CD4-positive, alpha-beta memory T cell (primary cell): ENCODE results near the gene ESRRA. TPM values are rescaled to one million over a fixed set of nuclear protein-coding genes. Genes with fewer than 3 reads are reported as not detected.
A peak's percentile ranks its signal among the peaks of the same experiment; 100 is the strongest.

Source experiments
- CTCF ChIA-PET: fragments of 350-600 bp; sonication (Branson Sonifier 250); formaldehyde crosslinking; loops from one replicate; lab custom pipeline; 2021; ENCODE audit warnings: inconsistent platforms; ENCODE audit not compliant: partially characterized antibody; lab: Charles Lee
- POLR2A ChIA-PET: fragments of 350-600 bp; sonication (Branson Sonifier 250); formaldehyde crosslinking; loops from one replicate; lab custom pipeline; 2021; ENCODE audit not compliant: partially characterized antibody; lab: Charles Lee
- DNase-seq, 5 donors: peaks; one replicate each; pipeline versions ENCODE4 v3.0.0 to v3.0.0-alpha.2; 2020 to 2022; ENCODE audit warnings: mixed read lengths in 1 of 5
- H3K27ac ChIP-seq: one replicate; pipeline ENCODE4 v1.7.0; 2013; ENCODE audit warnings: low read depth, low read length
- H3K27me3 ChIP-seq: 2 replicates; pipeline ENCODE4 v1.7.0; 2013; ENCODE audit warnings: mild to moderate bottlenecking, low read length, moderate library complexity; ENCODE audit not compliant: insufficient read depth
- H3K36me3 ChIP-seq: 2 replicates; pipeline ENCODE4 v1.7.0; 2013; ENCODE audit warnings: mild to moderate bottlenecking, low read length, moderate library complexity; ENCODE audit not compliant: insufficient read depth
- H3K4me1 ChIP-seq: 2 replicates; pipeline ENCODE4 v1.7.0; 2013; ENCODE audit warnings: mild to moderate bottlenecking, low read length, moderate library complexity; ENCODE audit not compliant: insufficient read depth
- H3K4me3 ChIP-seq, 2 donors: one replicate each; pipeline ENCODE4 v1.7.0; 2013; ENCODE audit warnings: low read length in 2 of 2, mild to moderate bottlenecking in 1 of 2
- H3K9me3 ChIP-seq, 2 donors: one replicate each; pipeline ENCODE4 v1.7.0; 2013; ENCODE audit warnings: low read length in 2 of 2, control low read depth in 1 of 2; ENCODE audit not compliant: control insufficient read depth in 1 of 2
- H3K27ac Mint-ChIP-seq, 7 donors: one replicate each; pipeline ENCODE4 v1.8.0; 2020 to 2021; ENCODE audit warnings: mixed read lengths in 7 of 7, mild to moderate bottlenecking in 6 of 7, inconsistent platforms in 3 of 7, moderate library complexity in 3 of 7
- H3K27me3 Mint-ChIP-seq, 2 donors: one replicate each; pipeline ENCODE4 v1.8.0; 2020 to 2021; ENCODE audit warnings: mixed read lengths in 2 of 2
- H3K36me3 Mint-ChIP-seq, 2 donors: one replicate each; pipeline ENCODE4 v1.8.0; 2020 to 2021; ENCODE audit warnings: mixed read lengths in 2 of 2, inconsistent platforms in 1 of 2, mild to moderate bottlenecking in 1 of 2
- H3K4me1 Mint-ChIP-seq, 4 donors: one replicate each; pipeline ENCODE4 v1.8.0; 2020 to 2021; ENCODE audit warnings: mixed read lengths in 4 of 4, mild to moderate bottlenecking in 1 of 4
- H3K4me3 Mint-ChIP-seq, 8 donors: one replicate each; pipeline ENCODE4 v1.8.0; 2020 to 2021; ENCODE audit warnings: mixed read lengths in 8 of 8, mild to moderate bottlenecking in 7 of 8, moderate library complexity in 6 of 8, inconsistent platforms in 3 of 8
- H3K9me3 Mint-ChIP-seq, 8 donors: one replicate each; pipeline ENCODE4 v1.8.0; 2020 to 2021; ENCODE audit warnings: mixed read lengths in 8 of 8, mild to moderate bottlenecking in 5 of 8, inconsistent platforms in 3 of 8, moderate library complexity in 1 of 8
- intact Hi-C: fragments of 100-400 bp; cut with micrococcal nuclease; formaldehyde crosslinking; loops from one replicate; pipeline ENCODE4 v1.15.1; 2023
- polyA plus RNA-seq, 2 donors: library from polyadenylated mRNA; unstranded; fragments of 300-500 nt; fragmentation: Illumina TruSeq; gene quantifications; one replicate each; pipeline ENCODE4 v1.2.3, GENCODE V29; 2021
- total RNA-seq, 2 experiments: library from RNA; stranded (reverse); gene quantifications; one replicate each; pipeline ENCODE4 v1.2.3, GENCODE V29; 2021

ESRRA gene
- total and polyA plus RNA-seq, 4 experiments from 2014 or later, result 4.4 to 31.9 (median 20.9) TPM

DNA sequence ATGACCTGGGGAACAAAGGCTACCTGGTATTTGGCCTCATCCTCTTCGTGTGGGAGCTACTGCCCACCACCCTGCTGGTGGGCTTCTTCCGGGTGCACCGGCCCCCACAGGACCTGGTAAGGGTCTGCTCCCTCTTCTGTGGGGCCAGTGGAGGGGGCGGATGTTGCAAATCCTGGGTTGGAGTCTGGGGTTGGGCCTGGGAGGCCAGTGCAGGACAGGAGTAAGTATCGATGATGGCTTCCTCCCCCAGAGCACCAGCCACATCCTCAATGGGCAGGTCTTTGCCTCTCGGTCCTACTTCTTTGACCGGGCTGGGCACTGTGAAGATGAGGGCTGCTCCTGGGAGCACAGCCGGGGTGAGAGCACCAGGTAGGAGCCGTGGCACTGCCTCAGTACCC lies 17.0 kb upstream of the ESRRA start:
- no peak for DNase-seq
- ChIA-PET CTCF (interaction anchor here (1.6 to 2.6 kb wide), 2 partner anchors 20 to 83 kb away, joined by 3 to 10 read pairs; no protein-coding TSS in a partner anchor), POLR2A (interaction anchor here (0.9 to 8.6 kb wide), 2 partner anchors 15 to 19 kb away, joined by 3 to 81 read pairs; partner anchors contain the start of genes CATSPERZ and ESRRA)
- H3K36me3 ChIP-seq, result no peaks in the 10 kb centered on the region
- H3K27me3 Mint-ChIP-seq, result peaks cover 11 to 14% of the 10 kb centered on the region in 2 donors
- H3K4me3 Mint-ChIP-seq, result peak overlapping the region in 2 of 8 donors; percentile 25 to 29
- H3K4me1 ChIP-seq, result peaks cover 29% of the 10 kb centered on the region
- peaks cover 17% of the 10 kb centered on the region for H3K27me3 ChIP-seq
- no peaks in the 10 kb centered on the region for H3K9me3 Mint-ChIP-seq
- H3K27ac Mint-ChIP-seq, result no peak overlapping the region
- H3K4me3 ChIP-seq, result no peak overlapping the region
- intact Hi-C loops, result no loop called here
- peaks cover 0 to 4% of the 10 kb centered on the region in 2 donors for H3K36me3 Mint-ChIP-seq
- H3K27ac ChIP-seq, result no peak overlapping the region
- no peaks in the 10 kb centered on the region for H3K9me3 ChIP-seq
- peaks cover 9 to 43% (median 19%) of the 10 kb centered on the region in 4 donors for H3K4me1 Mint-ChIP-seq

- no peak for DNase-seq
- POLR2A ChIA-PET, result interaction anchor here (0.9 to 8.6 kb wide), 3 partner anchors 14 to 42 kb away, joined by 3 to 81 read pairs (median 3); partner anchors contain the start of genes CATSPERZ, ESRRA and PPP1R14B
Observed at GRCh38 chr11:64289002-64289564, 16.2 kb upstream of the ESRRA start.

GRCh38 chr11:64290352-64291261 lies 14.7 kb upstream of the ESRRA start:
- H3K4me3 Mint-ChIP-seq, result peak overlapping the region; percentile 43 to 80 (median 72)
- DNase-seq, result peak in 1 of 5 donors; percentile 32
- peak overlapping the region in 2 of 7 donors; percentile 15 to 35 for H3K27ac Mint-ChIP-seq
- Histone ChIP-seq H3K4me3 (no peak overlapping the region), H3K4me1 (peaks cover 19% of the 10 kb centered on the region), H3K9me3 (no peaks in the 10 kb centered on the region), H3K27ac (no peak overlapping the region), H3K36me3 (no peaks in the 10 kb centered on the region), H3K27me3 (peaks cover 32% of the 10 kb centered on the region)
- H3K4me1 Mint-ChIP-seq, result peaks cover 6 to 22% (median 13%) of the 10 kb centered on the region in 4 donors
- no peaks in the 10 kb centered on the region for H3K9me3 Mint-ChIP-seq
- POLR2A ChIA-PET, result interaction anchor here (1.4 to 8.6 kb wide), 2 partner anchors 13 to 84 kb away, joined by 3 to 81 read pairs; partner anchors contain the start of genes CATSPERZ, ESRRA and FERMT3
- no peaks in the 10 kb centered on the region for H3K36me3 Mint-ChIP-seq
- CTCF ChIA-PET, result interaction anchor here (0.7 to 2.6 kb wide), 3 partner anchors 10 to 86 kb away, joined by 3 to 12 read pairs (median 10); partner anchors contain the start of gene CATSPERZ
- intact Hi-C loops, result no loop called here
- H3K27me3 Mint-ChIP-seq, result peaks cover 22 to 28% of the 10 kb centered on the region in 2 donors

More at GRCh38 chr11:64289002-64289564, 16.2 kb upstream of the ESRRA start:
- H3K9me3 ChIP-seq, result no peaks in the 10 kb centered on the region
- peaks cover 6 to 36% (median 15%) of the 10 kb centered on the region in 4 donors for H3K4me1 Mint-ChIP-seq
- intact Hi-C loops, result no loop called here
- CTCF ChIA-PET, result interaction anchor here (1.6 to 2.6 kb wide), 3 partner anchors 12 to 84 kb away, joined by 3 to 12 read pairs (median 10); partner anchors contain the start of gene CATSPERZ
- no peaks in the 10 kb centered on the region for H3K9me3 Mint-ChIP-seq
- peak overlapping the region in 2 of 8 donors; percentile 42 to 49 for H3K4me3 Mint-ChIP-seq
- no peak overlapping the region for H3K27ac ChIP-seq
- peaks cover 22% of the 10 kb centered on the region for H3K4me1 ChIP-seq
- H3K27me3 Mint-ChIP-seq, result peaks cover 16% of the 10 kb centered on the region in 2 donors
- peaks cover 0 to 4% of the 10 kb centered on the region in 2 donors for H3K36me3 Mint-ChIP-seq
- H3K27me3 ChIP-seq, result peaks cover 20% of the 10 kb centered on the region
- H3K4me3 ChIP-seq, result no peak overlapping the region
- no peaks in the 10 kb centered on the region for H3K36me3 ChIP-seq
- peak overlapping the region in 2 of 7 donors; percentile 21 to 36 for H3K27ac Mint-ChIP-seq

- ChIA-PET POLR2A (no interaction called here), CTCF (interaction anchor here (1.6 kb wide), 1 partner anchor 10 kb away, joined by 7 read pairs; no protein-coding TSS in a partner anchor)
- peaks cover 35% of the 10 kb centered on the region for H3K27me3 ChIP-seq
- peak within 1 kb of the TSS in 1 of 2 donors; percentile 27 for H3K4me3 ChIP-seq
- Mint-ChIP-seq H3K4me3 (peak within 1 kb of the TSS; percentile 43 to 80 (median 72)), H3K27me3 (peaks cover 29 to 32% of the 10 kb centered on the region in 2 donors), H3K36me3 (no peaks in the 10 kb centered on the region), H3K4me1 (peaks cover 6 to 20% (median 12%) of the 10 kb centered on the region in 4 donors), H3K9me3 (no peaks in the 10 kb centered on the region), H3K27ac (peak within 1 kb of the TSS in 2 of 7 donors; percentile 15 to 35)
- no peak within 1 kb of the TSS for H3K27ac ChIP-seq
- H3K4me1 ChIP-seq, result peaks cover 14% of the 10 kb centered on the region
- DNase-seq, result peak in 1 of 5 donors; percentile 24
- no peaks in the 10 kb centered on the region for H3K36me3 ChIP-seq
- intact Hi-C loops, result no loop called here
- H3K9me3 ChIP-seq, result no peaks in the 10 kb centered on the region
Observed at GRCh38 chr11:64291262-64291751, 14.0 kb upstream of the ESRRA start, which contains the start of gene KCNK4. TSS of gene KCNK4 (plus strand) at chr11:64291302. CDS start at chr11:64293019, 1,717 bp downstream.

DNA sequence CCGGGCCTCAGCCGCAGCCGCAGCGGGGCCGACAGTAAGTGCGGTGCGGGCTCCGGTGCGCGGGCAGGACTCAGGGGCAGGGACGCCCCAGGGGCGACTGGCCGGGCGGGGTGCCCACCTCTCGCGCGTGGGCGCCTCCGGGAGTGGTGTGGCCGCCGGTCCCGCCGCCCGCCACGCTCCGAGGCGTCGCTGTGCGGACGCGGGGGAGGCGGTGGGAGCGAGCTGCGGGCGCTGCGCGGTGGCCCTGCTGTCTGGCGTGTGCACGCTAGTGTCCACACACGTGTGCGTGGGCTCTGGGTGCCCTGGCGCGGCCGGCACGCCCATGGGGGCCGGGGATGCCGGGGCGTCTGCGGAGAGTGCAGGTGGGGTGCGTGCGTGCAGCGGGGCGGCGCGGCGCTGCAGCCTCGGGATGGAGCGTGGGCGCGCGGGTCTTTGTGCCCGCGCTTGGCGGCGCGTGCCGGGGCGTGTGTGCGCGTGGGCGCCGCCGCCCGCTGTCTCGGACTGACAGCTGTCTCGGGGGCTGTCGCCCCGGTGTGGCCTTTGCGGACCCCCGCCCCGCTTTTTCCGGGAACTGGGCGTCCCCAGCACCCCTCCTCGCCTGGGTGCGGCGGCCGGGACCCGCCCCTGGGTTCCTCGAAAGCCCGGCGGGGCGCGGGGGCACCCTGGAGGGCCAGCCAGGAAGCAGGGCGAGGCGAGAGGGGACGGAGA lies 13.4 kb upstream of the ESRRA start:
- Histone ChIP-seq H3K4me3 (peak overlapping the region in 1 of 2 donors; percentile 27), H3K4me1 (peaks cover 12% of the 10 kb centered on the region), H3K27ac (no peak overlapping the region), H3K9me3 (no peaks in the 10 kb centered on the region), H3K36me3 (no peaks in the 10 kb centered on the region), H3K27me3 (peaks cover 40% of the 10 kb centered on the region)
- POLR2A ChIA-PET, result interaction anchor here (0.8 to 1.9 kb wide), 3 partner anchors 20 to 85 kb away, joined by 3 to 5 read pairs (median 5); no protein-coding TSS in a partner anchor
- Mint-ChIP-seq H3K9me3 (no peaks in the 10 kb centered on the region), H3K4me3 (peak overlapping the region in 1 of 8 donors; percentile 77), H3K27ac (no peak overlapping the region), H3K27me3 (peaks cover 35 to 37% of the 10 kb centered on the region in 2 donors), H3K4me1 (peaks cover 4 to 14% (median 7%) of the 10 kb centered on the region in 4 donors), H3K36me3 (no peaks in the 10 kb centered on the region)
- peak in 1 of 5 donors; percentile 34 for DNase-seq
- intact Hi-C loops, result no loop called here
- CTCF ChIA-PET, result interaction anchor here (1.6 kb wide), 2 partner anchors 9 to 12 kb away, joined by 6 to 7 read pairs; no protein-coding TSS in a partner anchor
